H9 (cell line): ENCODE data around the gene CERS5. TPM values are rescaled to one million over a fixed set of nuclear protein-coding genes. Genes with fewer than 3 reads are reported as not detected.
A peak's percentile ranks its signal among the peaks of the same experiment; 100 is the strongest.

ENCODE experiments used
- DNase-seq: peaks from one replicate; pipeline ENCODE4 v3.0.0-alpha.2; 2017
- H2AFZ ChIP-seq: one replicate; pipeline ENCODE4 v1.6.1; 2013; ENCODE audit warnings: mild to moderate bottlenecking, low read length, control low read depth, moderate library complexity
- H2AK5ac ChIP-seq: 2 replicates; pipeline ENCODE4 v1.6.1; 2013; ENCODE audit warnings: low read length, control low read depth, mixed read lengths; ENCODE audit not compliant: insufficient read length
- H2BK120ac ChIP-seq: one replicate; pipeline ENCODE4 v1.6.1; 2013; ENCODE audit warnings: low read depth, mild to moderate bottlenecking, low read length, control low read depth, inconsistent platforms; ENCODE audit not compliant: poor library complexity, severe bottlenecking
- H2BK12ac ChIP-seq: 2 replicates; pipeline ENCODE4 v1.6.1; 2013; ENCODE audit warnings: low read length, control low read depth, mixed read lengths, low read depth; ENCODE audit not compliant: insufficient read length
- H2BK15ac ChIP-seq: 2 replicates; pipeline ENCODE4 v1.6.1; 2013; ENCODE audit warnings: low read depth, low read length, control low read depth
- H2BK20ac ChIP-seq: one replicate; pipeline ENCODE4 v1.6.1; 2013; ENCODE audit warnings: low read depth, mild to moderate bottlenecking, low read length, control low read depth, inconsistent platforms; ENCODE audit not compliant: poor library complexity, severe bottlenecking
- H2BK5ac ChIP-seq: 2 replicates; pipeline ENCODE4 v1.6.1; 2013; ENCODE audit warnings: low read length, control low read depth, mixed read lengths; ENCODE audit not compliant: insufficient read length
- H3K14ac ChIP-seq: 2 replicates; pipeline ENCODE4 v1.6.1; 2013; ENCODE audit warnings: low read length, control low read depth; ENCODE audit not compliant: insufficient read depth
- H3K18ac ChIP-seq: 2 replicates; pipeline ENCODE4 v1.6.1; 2013; ENCODE audit warnings: low read depth, mild to moderate bottlenecking, mixed read lengths, low read length, control low read depth; ENCODE audit not compliant: insufficient read length
- H3K23ac ChIP-seq: 2 replicates; pipeline ENCODE4 v1.6.1; 2013; ENCODE audit warnings: low read length, control low read depth, mixed read lengths, low read depth; ENCODE audit not compliant: insufficient read length
- H3K23me2 ChIP-seq: 2 replicates; pipeline ENCODE4 v1.6.1; 2013; ENCODE audit warnings: low read depth, mild to moderate bottlenecking, mixed read lengths, low read length, control low read depth; ENCODE audit not compliant: insufficient read length, poor library complexity, severe bottlenecking
- H3K27ac ChIP-seq: 2 replicates; pipeline ENCODE4 v1.5.1; 2013; ENCODE audit warnings: low read length, control low read depth, mixed read lengths, low read depth; ENCODE audit not compliant: insufficient read length
- H3K27me3 ChIP-seq: 2 replicates; pipeline ENCODE4 v1.6.1; 2013; ENCODE audit warnings: low read length, control low read depth, inconsistent platforms; ENCODE audit not compliant: insufficient read depth
- H3K4ac ChIP-seq: 2 replicates; pipeline ENCODE4 v1.6.1; 2013; ENCODE audit warnings: low read depth, mild to moderate bottlenecking, control low read depth, inconsistent platforms, low read length, moderate library complexity
- H3K4me1 ChIP-seq: 2 replicates; pipeline ENCODE4 v1.6.1; 2013; ENCODE audit warnings: low read length, control low read depth, inconsistent platforms; ENCODE audit not compliant: insufficient read depth
- H3K4me2 ChIP-seq: 2 replicates; pipeline ENCODE4 v1.6.1; 2013; ENCODE audit warnings: low read length, control low read depth, mixed read lengths; ENCODE audit not compliant: insufficient read length, insufficient read depth
- H3K56ac ChIP-seq: 2 replicates; pipeline ENCODE4 v1.6.1; 2013; ENCODE audit warnings: low read depth, mild to moderate bottlenecking, mixed read lengths, low read length, control low read depth; ENCODE audit not compliant: insufficient read length
- H3K79me1 ChIP-seq: 2 replicates; pipeline ENCODE4 v1.6.1; 2013; ENCODE audit warnings: low read depth, mild to moderate bottlenecking, moderate library complexity, low read length, control low read depth, inconsistent platforms; ENCODE audit not compliant: insufficient read depth, poor library complexity, severe bottlenecking
- H3K79me2 ChIP-seq: 2 replicates; pipeline ENCODE4 v1.6.1; 2013; ENCODE audit warnings: low read length, control low read depth, inconsistent platforms; ENCODE audit not compliant: insufficient read depth
- H3K9ac ChIP-seq: 2 replicates; pipeline ENCODE4 v1.6.1; 2013; ENCODE audit warnings: low read length, control low read depth, mixed read lengths; ENCODE audit not compliant: insufficient read length; ENCODE audit errors: extremely low read depth
- H3K9me3 ChIP-seq: one replicate; pipeline ENCODE4 v1.6.1; 2013; ENCODE audit warnings: low read depth, low read length, inconsistent platforms; ENCODE audit not compliant: control insufficient read depth
- H3T11ph ChIP-seq: one replicate; pipeline ENCODE4 v1.6.1; 2013; ENCODE audit warnings: mild to moderate bottlenecking, low read length, control low read depth, inconsistent platforms
- H4K20me1 ChIP-seq: one replicate; pipeline ENCODE4 v1.6.1; 2013; ENCODE audit not compliant: control insufficient read depth, insufficient read length, insufficient read depth
- H4K5ac ChIP-seq: 2 replicates; pipeline ENCODE4 v1.6.1; 2013; ENCODE audit warnings: low read depth, mild to moderate bottlenecking, mixed read lengths, low read length, control low read depth; ENCODE audit not compliant: insufficient read length
- H4K8ac ChIP-seq: replicated peaks from 2 replicates; pipeline ENCODE4 v1.6.1; 2013; ENCODE audit warnings: low read length, control low read depth, mixed read lengths, low read depth; ENCODE audit not compliant: insufficient read length
- H4K91ac ChIP-seq: 2 replicates; pipeline ENCODE4 v1.6.1; 2013; ENCODE audit warnings: low read depth, mild to moderate bottlenecking, moderate library complexity, mixed read lengths, low read length, control low read depth; ENCODE audit not compliant: insufficient read length
- H3K27ac Mint-ChIP-seq, 3 experiments: 2 replicates in 2 of 3; 3 replicates in 1 of 3; pipeline ENCODE4 v1.8.0; 2020 to 2021; ENCODE audit warnings: mixed read lengths in 3 of 3, mild to moderate bottlenecking in 1 of 3, moderate library complexity in 1 of 3
- H3K27me3 Mint-ChIP-seq: 2 replicates; pipeline ENCODE4 v1.8.0; 2021; ENCODE audit warnings: low read depth, mild to moderate bottlenecking, moderate library complexity, mixed read lengths
- H3K36me3 Mint-ChIP-seq, 3 experiments: 2 replicates in 2 of 3; 3 replicates in 1 of 3; pipeline ENCODE4 v1.8.0; 2020 to 2021; ENCODE audit warnings: low read depth in 3 of 3, mixed read lengths in 3 of 3; ENCODE audit not compliant: insufficient read depth in 1 of 3
- H3K4me1 Mint-ChIP-seq, 2 experiments: 2 replicates each; pipeline ENCODE4 v1.8.0; 2020; ENCODE audit warnings: mixed read lengths in 2 of 2
- H3K4me3 Mint-ChIP-seq, 2 experiments: 2 replicates in 1 of 2; 3 replicates in 1 of 2; pipeline ENCODE4 v1.8.0; 2020 to 2021; ENCODE audit warnings: mild to moderate bottlenecking in 2 of 2, mixed read lengths in 2 of 2, moderate library complexity in 1 of 2
- H3K9me3 Mint-ChIP-seq, 2 experiments: 2 replicates in 1 of 2; 3 replicates in 1 of 2; pipeline ENCODE4 v1.8.0; 2020; ENCODE audit warnings: mild to moderate bottlenecking in 2 of 2, mixed read lengths in 2 of 2, moderate library complexity in 1 of 2
- WGBS: extraction: QIAGEN DNeasy Blood & Tissue Kit; methylation state at CpG from one replicate; pipeline ENCODE4 v1.1.7; 2013; ENCODE audit warnings: missing lambda C conversion rate, low lambda C conversion rate, mixed read lengths; ENCODE audit not compliant: insufficient read length; ENCODE audit errors: extremely low coverage; 5-methylcytosine and 5-hydroxymethylcytosine counted together
- total RNA-seq: library from RNA; stranded (reverse); gene quantifications from 2 replicates; pipeline ENCODE4 v1.2.1, GENCODE V29; 2021
- TF ChIP-seq, protein P1 (sequence below): fragments of 200-600 bp; sonication (generic); conservative IDR thresholded peaks from 3 replicates; pipeline ENCODE4 v1.8.0; 2021; ENCODE audit warnings: antibody characterized with exemption, mild to moderate bottlenecking

The CERS5 gene
- total RNA-seq, 1 experiment from 2014 or later = 68.8 TPM

GRCh38 chr12:50187084-50187900 is 20.1 kb upstream of the CERS5 start:
- no peak overlapping the region for H3K18ac ChIP-seq
- no peak overlapping the region for H3T11ph ChIP-seq
- H2BK20ac ChIP-seq = no peak overlapping the region
- no peaks in the 10 kb centered on the region for H3K79me1 ChIP-seq
- H2AFZ ChIP-seq = no peak overlapping the region
- H3K23me2 ChIP-seq = no peaks in the 10 kb centered on the region
- Mint-ChIP-seq H3K27ac (peak overlapping the region in 1 of 3 experiments; percentile 57; a peak in 1 of 7 replicates), H3K27me3 (no peaks in the 10 kb centered on the region), H3K36me3 (peaks cover 0 to 28% (median 3%) of the 10 kb centered on the region in 3 experiments; a peak in 5 of 7 replicates), H3K4me1 (peaks cover 8 to 20% of the 10 kb centered on the region in 2 experiments), H3K9me3 (no peaks in the 10 kb centered on the region), H3K4me3 (no peak overlapping the region)
- no peak for DNase-seq
- no peak overlapping the region for H2BK120ac ChIP-seq
- no peak overlapping the region for H3K56ac ChIP-seq
- H2BK15ac ChIP-seq = no peak overlapping the region
- H3K23ac ChIP-seq = no peak overlapping the region
- no peaks in the 10 kb centered on the region for H3K9me3 ChIP-seq
- no peak overlapping the region for H4K8ac ChIP-seq
- H3K79me2 ChIP-seq = 0 out of 2 replicates have a peak, but pooled peaks cover 2% of the 10 kb centered on the region
- no peak overlapping the region; the same call in 1 of the 2 replicates for H3K14ac ChIP-seq
- no peak overlapping the region for H3K27ac ChIP-seq
- WGBS = no CpG with 5 or more reads among the region's 7 CpGs
- no peak overlapping the region for H3K4ac ChIP-seq
- peaks cover 2% of the 10 kb centered on the region for H4K20me1 ChIP-seq
- no peaks in the 10 kb centered on the region for H3K4me1 ChIP-seq
- H2BK12ac ChIP-seq = no peak overlapping the region
- TF ChIP-seq, protein P1, sequence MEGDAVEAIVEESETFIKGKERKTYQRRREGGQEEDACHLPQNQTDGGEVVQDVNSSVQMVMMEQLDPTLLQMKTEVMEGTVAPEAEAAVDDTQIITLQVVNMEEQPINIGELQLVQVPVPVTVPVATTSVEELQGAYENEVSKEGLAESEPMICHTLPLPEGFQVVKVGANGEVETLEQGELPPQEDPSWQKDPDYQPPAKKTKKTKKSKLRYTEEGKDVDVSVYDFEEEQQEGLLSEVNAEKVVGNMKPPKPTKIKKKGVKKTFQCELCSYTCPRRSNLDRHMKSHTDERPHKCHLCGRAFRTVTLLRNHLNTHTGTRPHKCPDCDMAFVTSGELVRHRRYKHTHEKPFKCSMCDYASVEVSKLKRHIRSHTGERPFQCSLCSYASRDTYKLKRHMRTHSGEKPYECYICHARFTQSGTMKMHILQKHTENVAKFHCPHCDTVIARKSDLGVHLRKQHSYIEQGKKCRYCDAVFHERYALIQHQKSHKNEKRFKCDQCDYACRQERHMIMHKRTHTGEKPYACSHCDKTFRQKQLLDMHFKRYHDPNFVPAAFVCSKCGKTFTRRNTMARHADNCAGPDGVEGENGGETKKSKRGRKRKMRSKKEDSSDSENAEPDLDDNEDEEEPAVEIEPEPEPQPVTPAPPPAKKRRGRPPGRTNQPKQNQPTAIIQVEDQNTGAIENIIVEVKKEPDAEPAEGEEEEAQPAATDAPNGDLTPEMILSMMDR = no peak
- no peak overlapping the region for H4K5ac ChIP-seq
- no peak overlapping the region for H4K91ac ChIP-seq
- no peak overlapping the region for H2AK5ac ChIP-seq
- no peak overlapping the region for H3K9ac ChIP-seq
- no peaks in the 10 kb centered on the region for H3K27me3 ChIP-seq
- H3K4me2 ChIP-seq = no peak overlapping the region
- no peak overlapping the region for H2BK5ac ChIP-seq
